Stimulated activated CD4-positive, alpha-beta T cell treated with anti-CD3 and anti-CD28 coated beads, TNF-alpha, amount 100 ng/mL, for 48 hours (primary cell): Measurements from ENCODE around the gene FCGR2B.
"Not testable (repeated sequence)": the region's sequence is repeated elsewhere in the genome, so short reads cannot be mapped to it uniquely, and the experiment has no call there.

Source experiments
- DNase-seq, 3 donors: peaks; one replicate each; pipeline ENCODE4 v3.0.0-alpha.2; 2020; ENCODE audit warnings: low read depth in 3 of 3

The FCGR2B gene

GRCh38 chr1:161706113-161706481, 43.2 kb downstream of the FCGR2B start:
- no peak for DNase-seq

DNA sequence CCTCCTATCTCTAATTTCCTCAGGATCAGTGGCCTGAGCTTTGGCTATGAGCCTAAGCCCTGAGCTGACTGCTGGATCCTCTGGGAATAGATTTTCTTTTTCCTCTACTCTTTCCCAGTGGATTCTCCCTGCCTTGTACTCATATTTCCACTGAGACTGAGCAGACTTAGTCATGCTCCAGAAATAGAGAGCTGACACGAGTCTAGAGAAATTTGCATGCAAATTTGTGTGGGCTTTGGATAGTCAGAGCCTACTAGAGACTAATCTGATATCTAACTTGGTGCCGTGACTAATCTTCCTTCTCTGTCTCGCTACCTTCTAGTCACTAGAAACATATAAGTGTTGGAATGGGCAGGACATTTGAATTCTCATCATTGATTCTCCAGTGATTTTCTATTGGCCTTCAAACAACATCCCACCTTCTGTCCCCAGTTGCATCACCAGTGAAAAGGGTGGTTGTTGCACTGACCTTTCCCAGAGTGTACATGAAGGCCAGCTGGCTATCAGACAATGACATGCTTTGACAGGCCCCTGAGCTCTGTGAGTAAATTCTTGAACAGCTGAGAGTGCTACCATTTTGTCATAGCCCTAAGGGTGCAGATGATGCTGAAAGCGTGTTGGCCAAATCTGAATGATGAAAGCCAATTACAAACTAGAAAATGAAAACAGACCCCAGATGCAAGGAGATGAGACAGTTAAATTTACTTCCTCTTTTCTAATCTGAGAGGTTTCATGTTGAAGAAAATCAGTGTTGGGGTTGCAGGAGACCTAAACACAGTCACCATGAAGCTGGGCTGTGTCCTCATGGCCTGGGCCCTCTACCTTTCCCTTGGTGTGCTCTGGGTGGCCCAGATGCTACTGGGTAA, 43.8 kb downstream of the FCGR2B start, which contains the start of gene FCRLA:
Gene FCRLA (plus strand): TSS at position 748 of the 866 bp plus-strand sequence. CDS start 36 bp downstream, at position 784.
- no peak for DNase-seq

- no peak for DNase-seq
Observed at GRCh38 chr1:161707503-161707902, 44.6 kb downstream of the FCGR2B start.

DNA sequence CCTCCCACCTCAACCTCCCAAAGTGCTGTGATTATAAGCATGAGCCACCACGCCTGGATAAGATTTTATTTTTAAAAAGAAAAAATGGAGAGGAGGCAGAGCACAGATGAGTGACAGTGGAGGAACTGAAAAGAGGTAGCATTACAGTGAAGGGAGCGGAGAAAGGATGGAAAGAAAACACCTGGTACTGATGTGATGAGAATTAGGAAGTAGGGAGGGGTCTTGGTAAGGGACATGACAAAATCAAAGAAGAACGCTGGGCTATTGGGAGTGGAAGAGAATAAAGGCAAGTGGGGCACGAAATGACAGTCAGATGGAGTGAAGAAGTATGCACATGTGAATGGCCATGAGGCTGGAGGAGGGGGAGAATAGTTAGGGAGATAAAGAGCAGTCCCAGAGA, 46.4 kb downstream of the FCGR2B start:
- no peak for DNase-seq

DNA sequence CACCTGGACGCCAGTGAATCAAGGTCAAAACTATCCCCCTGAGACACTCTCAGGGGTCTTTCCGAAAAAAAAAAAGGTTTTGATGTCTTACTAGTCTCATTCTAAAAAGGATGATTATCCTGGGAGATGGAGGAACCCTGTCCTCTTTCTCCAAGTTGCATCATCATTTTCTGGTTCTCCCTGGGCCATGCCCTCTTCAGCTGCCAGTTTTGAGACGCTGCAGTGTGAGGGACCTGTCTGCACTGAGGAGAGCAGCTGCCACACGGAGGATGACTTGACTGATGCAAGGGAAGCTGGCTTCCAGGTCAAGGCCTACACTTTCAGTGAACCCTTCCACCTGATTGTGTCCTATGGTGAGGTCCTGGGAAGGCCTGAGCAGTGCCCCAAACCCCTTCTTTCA, 47.6 kb downstream of the FCGR2B start:
- DNase-seq, result no peak

DNA sequence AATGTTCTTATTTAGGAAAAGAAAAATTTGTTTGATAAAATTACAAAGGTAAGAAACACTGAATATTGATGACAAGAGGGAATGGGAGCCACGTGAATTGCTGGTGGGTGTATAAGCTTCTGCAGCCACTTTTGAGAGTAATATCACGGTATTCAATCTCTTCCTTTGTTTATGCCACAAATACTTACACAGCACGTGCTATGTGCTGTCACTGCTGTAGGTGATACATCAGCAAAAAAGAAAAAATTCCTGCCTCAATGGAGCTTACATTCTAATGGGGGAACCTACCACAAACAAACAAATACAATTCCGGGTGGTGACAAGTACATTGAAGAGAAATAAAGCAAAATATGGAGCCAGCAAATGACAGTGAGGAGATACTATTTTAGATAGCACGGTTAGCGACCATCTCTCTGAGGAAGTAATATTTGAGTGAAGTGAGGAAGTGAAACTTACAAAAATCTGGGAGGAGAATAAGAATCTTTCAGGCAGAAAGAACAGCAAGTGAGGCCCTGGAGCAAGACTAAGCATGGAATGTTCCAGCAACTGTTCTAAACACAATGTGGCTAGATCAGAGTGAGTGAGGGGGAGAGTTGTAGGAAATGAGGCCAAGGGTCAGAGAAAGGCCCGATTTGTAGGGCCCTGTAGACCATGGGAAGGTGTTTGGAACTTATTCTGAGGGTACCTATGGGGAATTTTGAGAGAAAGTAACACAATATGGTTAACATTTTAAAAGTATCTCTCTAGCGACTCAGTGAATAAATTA, 55.8 kb downstream of the FCGR2B start:
- no peak for DNase-seq

GRCh38 chr1:161719325-161719611, 56.3 kb downstream of the FCGR2B start:
- DNase-seq, result no peak

GRCh38 chr1:161720422-161720821, 57.5 kb downstream of the FCGR2B start:
- DNase-seq, result no peak

DNA sequence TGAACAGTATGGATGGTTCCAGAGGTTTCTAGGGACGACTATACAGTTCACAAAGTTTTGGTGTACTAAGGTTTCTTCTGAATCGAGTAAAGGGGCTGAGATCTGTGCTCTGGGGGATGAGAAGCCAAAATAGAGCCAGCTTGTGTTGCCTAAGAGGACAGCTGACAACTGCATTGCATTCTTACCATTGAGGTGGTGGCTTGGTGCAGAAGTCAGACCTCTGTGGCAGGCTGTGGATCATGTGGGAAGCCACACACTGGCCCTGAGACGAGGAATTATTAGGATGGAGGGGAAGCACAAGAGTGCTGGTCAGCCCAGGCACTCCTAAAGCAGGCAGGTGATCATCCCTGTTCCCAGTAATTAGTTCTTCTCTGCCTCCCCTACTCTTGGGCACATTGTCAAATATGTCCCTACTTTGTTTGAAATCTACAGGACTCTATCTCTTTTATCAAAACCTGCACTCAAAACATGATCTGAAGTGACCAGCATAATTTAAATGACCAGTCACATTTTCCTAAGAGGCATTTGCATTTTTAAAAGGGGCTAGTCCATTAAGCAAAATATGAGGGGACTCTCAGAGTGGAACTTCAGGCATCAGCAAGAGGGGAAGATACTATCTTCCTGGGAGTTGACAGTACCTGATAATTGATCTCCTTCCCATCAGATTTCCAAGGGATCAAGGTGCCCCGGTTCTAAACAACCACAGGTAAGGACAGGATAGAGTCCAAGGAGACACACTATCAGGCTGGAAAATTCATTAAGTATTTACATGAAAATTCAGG, 58.2 kb downstream of the FCGR2B start, which contains the start of gene FCRLB:
Gene FCRLB (plus strand): TSS at position 589 of the 782 bp plus-strand sequence. CDS start 1,129 bp downstream, outside the sequence.
- DNase-seq, result no peak

DNA sequence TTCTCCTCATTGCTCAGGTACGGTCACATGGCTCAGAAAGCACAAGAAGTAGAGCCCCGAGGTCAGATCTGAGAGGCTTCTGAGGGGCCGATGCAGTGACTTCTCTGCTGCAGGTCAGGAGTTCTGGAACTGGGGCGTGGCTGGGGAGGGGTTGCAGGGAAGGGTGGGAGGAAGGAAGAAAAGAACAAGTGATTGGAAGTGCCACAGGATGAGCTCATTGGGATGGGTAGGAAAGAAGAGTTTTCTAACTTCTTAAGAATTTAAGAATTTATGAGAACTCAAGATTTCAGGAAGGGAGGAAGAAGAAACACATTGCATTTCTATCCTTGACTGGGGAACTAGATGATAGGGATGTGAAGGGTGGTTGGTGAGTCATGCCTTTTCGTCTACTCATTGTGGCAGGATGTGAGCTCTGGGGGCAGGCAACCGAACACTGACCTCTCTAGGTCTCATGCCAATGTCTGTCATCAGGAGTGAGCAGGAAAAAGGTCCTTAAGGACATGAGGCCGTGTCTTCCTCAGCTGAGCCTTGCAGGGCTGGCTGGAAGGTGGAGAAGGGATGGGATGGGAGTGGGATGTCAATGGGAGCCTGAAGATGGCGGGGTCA, 58.9 kb downstream of the FCGR2B start:
- DNase-seq, result no peak

DNA sequence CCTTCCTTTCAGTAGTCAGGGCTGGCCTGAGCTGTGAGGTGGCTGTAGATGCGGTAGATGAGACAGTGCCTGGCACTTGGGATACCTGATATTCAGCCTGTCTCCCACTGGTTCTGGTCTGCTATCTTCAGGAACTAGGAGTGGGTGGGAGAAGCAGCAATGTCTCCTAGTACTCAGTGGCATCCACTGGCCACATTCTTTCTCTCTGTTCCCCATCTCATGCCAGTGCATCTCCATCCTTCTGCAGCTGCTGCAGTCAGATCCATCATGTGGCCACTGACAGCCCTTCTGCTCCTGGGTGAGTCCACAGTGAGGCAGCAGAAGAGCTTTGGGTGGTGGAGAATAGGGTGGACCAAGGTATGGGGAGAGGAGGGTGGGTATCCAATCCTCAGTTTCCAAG, 59.5 kb downstream of the FCGR2B start:
- no peak for DNase-seq

DNA sequence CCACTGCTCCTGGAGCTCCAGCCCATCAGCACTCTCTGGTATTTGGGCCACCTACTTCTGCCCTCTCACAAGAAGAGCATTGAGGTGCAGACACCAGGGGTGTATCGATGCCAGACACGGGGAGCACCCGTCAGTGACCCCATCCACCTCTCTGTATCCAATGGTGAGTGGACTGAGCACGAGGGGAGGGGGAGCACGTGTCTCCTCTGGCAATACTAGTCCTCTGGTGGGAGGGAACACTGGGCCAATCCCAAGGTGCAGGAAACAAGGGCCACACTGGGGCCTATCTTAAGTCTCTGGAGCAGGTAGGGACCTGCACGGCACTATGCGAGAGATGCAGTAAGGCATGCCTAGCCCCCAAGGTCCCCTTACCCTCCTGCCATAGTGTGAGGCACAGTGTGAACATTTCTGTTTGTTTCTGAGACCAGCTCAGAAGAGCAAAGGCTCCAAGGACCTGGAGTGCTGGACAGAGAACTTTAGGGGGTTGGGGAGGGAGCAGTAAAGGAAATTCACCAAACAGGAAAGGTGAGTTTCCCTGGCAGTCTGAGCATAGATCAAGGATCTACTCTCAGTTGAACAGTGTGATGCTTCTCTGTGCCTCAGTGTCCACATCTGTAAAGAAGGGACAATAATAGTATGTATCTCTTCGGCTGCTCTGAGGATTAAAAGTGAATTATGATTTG, 60.7 kb downstream of the FCGR2B start:
- DNase-seq, result no peak

- not testable (repeated sequence) for DNase-seq
Observed at GRCh38 chr1:161725258-161725907, 62.4 kb downstream of the FCGR2B start.

GRCh38 chr1:161725908-161726472, 63.0 kb downstream of the FCGR2B start:
- DNase-seq, result no peak

- peak in 2 of 3 donors; percentile 30 to 59 for DNase-seq
Observed at GRCh38 chr1:161726473-161727255, 63.7 kb downstream of the FCGR2B start.

- no peak for DNase-seq
Observed at GRCh38 chr1:161727256-161727924, 64.4 kb downstream of the FCGR2B start.
